GM04503 (cell line): ENCODE data around the gene RALGPS2.

Source experiments
- DNase-seq: peaks from one replicate; pipeline ENCODE4 v3.0.0-alpha.2; 2012; ENCODE audit warnings: low read depth

Gene RALGPS2

GRCh38 chr1:178724728-178725465, at the start of gene RALGPS2:
Gene RALGPS2 (plus strand): TSS chr1:178725244. CDS start chr1:178776765, 51,521 bp downstream.
- no peak for DNase-seq

DNA sequence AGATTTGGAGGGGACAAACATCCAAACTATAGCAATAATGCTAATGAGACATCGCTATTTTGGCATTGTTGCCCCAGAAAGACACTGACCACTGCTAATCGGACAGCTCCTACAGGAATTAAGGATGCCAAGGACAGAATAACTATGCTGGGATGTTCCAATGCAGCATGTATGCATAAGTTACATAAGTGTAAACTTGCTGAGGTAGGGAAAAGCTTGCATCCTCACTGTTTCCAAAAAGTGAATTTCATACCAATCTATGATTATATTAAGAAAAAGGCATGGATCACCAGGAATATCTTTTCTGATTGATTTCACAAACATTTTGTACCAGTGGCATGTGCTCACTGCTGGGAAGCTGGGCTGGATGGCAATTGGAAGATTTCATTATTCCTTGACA, 45.8 kb upstream of the RALGPS2 start:
- DNase-seq, result no peak

DNA sequence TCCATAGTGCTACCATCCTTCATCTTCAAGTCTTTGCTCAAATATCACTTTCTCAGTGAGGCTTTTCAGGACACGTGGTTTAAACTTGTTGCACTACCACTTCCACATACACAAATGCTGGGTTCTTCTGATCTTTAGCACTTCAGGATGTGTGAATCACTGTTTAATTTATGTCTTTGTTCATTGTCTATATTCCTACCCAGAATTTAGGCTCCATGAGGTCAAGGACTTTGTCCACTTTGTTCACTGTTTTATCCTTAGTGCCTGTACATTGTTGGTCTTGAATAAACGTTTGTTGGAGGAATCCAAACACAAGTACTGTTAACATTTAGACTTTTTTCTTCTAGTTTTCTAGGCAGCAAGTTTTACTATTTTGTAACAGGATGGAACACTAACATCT, 42.6 kb upstream of the RALGPS2 start:
- DNase-seq, result no peak

GRCh38 chr1:178682886-178683285, 42.2 kb upstream of the RALGPS2 start:
- DNase-seq, result no peak

DNA sequence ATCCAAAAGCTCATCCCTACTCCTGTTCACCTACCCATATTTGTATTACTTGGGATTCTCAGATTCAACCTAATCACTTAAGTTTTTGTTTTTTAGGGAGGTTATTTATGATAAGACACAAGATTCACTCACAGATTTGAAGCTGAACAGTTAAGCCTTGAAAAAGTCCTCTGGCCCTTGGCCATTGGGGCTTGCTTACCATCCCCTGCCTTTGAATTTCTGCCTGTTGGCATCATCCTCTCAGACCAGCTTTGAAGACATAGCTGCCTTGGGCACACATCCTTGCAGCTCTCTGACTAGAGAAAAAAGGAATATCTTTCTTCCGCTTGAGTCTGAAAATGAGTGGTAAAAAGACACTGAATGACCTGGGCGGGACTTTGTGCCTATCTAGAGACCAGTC, 41.8 kb upstream of the RALGPS2 start:
- no peak for DNase-seq

DNA sequence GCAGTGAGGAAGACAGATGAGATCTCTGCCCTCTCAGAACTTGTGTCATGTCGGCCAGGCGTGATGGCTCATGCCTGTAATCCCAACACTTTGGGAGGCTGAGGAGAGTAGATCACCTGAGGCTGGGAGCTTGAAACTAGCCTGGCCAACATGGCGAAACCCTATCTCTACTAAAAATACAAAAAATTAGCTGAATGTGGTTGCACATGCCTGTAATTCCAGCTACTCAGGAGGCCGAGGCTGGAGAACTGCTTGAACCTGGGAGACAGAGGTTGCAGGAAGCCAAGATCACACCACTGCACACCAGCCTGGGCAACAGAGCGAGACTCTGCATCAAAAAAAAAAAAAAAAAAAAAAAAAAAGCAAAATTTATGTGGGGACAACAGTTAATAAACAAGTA, 40.9 kb upstream of the RALGPS2 start:
- DNase-seq, result no peak

- peak; percentile 89 for DNase-seq
Measured at GRCh38 chr1:178684542-178685000, 40.5 kb upstream of the RALGPS2 start.

DNA sequence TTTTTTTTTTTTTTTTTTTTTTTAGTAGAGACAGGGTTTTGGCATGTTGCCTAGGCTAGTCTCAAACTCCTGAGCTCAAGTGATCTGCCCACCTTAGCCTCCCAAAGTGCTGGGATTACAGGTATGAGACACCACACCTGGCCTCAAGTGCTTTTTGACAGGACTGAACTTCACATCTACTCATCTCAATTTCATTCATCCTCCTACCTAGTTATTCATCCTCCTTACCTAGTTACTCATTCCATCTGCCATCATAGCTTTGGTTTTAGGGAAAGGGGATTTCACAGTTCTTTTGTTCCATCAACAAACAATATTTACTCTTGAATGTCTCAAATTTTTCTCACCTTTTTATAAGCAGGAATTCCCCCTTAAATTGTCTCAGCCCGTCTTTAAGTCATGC, 38.6 kb upstream of the RALGPS2 start:
- no peak for DNase-seq

GRCh38 chr1:178688244-178688643, 36.8 kb upstream of the RALGPS2 start:
- DNase-seq, result peak; percentile 28

- DNase-seq, result no peak
Measured at GRCh38 chr1:178689769-178690168, 35.3 kb upstream of the RALGPS2 start.

GRCh38 chr1:178690496-178690895, 34.5 kb upstream of the RALGPS2 start:
- no peak for DNase-seq

DNA sequence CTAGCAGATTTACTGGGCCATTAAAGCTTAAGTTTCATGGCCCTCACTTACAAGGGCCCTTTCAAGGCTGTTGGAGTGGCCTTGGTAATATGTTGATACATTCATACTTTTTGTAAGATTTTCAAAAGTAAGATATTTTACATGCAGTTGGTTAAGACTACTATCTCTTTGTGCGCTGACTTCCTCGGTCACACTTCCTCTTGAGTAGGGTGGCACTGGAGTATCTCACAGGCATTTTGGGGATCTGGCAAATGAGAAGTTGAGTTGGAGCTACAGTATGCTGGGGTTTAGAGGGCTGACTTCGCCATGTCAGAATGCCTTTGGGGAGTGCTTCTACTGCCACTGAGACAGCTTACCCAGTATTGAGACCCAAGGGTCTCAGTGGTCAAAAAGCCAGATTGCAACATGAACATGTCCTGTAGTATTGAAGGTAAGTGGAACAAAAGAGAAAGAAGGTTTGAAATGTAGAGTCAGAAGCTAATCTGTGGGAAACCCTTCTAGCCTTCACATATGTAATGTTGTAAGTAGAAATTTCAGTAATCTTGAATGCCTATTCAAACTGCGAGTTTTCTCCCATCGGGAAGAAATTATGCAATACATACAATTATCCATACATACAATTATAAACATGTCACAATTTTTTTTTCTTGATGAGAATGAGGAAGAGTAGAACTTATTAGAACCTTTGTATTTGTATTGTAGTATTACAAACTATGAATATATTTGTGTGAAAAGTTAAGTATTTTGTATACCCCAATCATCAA, 32.3 kb upstream of the RALGPS2 start:
- no peak for DNase-seq

- DNase-seq, result no peak
Measured at GRCh38 chr1:178693366-178693765, 31.7 kb upstream of the RALGPS2 start.

DNA sequence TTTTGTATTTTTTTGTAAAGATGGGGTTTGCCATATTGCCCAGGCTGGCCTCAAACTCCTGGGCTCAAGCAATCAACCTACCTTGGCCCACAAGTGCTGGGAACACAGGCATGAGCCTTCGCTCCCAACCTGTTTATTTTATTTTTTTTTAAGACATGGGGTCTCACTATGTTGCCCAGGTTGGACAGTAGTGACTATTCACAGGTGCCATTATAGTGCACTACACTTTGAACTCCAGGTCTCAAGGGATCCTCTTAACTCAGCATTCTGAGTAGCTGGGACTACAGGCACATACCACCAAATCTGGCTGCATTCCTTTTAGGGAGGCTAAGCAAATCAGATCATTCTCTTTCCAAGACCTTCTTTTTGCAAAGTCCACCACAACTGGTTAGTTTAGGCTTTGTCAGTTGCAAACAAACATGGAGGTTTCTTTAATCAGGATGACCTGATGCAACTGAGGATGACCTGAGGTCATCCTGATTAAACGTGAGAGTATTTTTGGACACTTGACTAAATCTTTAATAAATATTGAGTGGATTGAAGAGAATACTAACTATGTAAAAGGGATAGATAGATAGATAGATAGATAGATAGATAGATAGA, 30.0 kb upstream of the RALGPS2 start:
- no peak for DNase-seq

- DNase-seq, result no peak
Measured at GRCh38 chr1:178702146-178702545, 22.9 kb upstream of the RALGPS2 start.

DNA sequence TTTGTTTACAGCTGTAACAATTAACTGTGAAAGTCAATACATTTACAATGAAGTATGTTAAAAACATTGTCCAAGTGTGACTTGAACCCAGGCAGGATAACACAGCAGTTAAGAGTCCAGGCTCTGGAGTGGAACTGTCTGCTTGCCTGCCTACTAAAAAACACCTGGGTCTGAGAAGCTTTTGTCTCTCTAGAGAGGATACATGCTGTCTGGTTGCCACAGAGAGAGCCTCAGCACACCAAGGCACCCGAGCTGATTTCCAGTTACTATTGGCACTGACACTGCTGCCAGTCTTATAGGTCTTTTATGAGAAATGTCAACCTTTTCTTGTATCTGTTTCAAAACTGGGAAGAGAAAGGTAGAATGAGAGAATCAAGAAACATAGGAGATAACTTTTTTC, 20.2 kb upstream of the RALGPS2 start:
- no peak for DNase-seq

DNA sequence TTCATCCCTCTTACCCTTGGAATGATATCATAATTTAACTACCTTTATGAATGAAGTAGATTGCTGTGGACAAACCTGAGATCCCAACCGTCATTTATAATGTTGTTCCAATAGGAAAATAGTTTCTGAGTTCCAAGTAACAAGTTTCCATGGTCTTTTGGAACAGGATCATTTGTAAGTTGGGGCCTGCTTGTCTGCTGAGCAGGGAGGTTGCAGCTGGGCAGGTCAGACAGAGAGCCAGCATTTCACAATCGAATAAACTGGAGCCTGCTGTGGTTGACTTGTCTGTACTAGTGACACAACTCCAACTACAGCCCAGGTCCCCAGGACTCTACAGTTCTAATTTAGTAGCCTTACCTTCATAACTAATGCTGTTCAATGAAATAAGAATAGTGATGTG, 18.6 kb upstream of the RALGPS2 start:
- DNase-seq, result no peak

DNA sequence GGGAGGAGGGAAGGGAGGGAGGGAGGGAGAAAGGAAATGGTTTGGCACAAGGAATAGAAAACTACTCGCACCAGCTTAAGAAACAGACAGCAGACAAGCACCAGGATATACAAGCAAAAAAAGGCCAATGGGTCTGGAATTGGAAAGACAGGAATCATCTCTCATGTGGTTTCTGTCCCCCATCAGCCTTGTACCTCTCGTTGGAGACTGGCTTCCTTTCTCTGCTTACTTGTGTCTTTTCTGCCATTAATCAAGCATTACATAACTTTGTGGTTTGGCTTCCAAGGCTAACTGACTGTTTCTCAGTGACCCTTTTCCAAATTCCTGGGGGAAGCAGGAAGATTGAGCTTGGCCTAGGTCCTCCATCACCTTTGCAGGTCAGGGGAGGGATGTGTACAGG, 11.8 kb upstream of the RALGPS2 start:
- no peak for DNase-seq

DNA sequence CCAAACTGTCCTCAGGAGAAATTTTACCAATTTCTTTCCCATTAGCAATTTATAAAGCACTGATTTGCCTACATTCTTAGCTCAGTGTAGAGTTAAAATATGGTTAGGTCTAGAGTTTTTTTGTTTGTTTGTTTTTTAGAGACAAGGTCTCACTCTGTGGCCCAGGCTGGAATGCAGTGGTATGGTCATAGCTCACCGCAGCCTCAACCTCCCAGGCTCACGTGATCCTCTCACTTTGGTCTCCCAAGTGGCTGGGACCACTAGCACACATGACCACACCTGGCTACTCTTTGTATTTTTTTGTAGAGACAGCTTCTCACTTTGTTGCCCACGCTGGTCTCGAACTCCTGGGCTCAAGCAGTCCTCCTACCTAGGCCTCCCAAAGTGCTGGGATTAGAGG, 10.6 kb upstream of the RALGPS2 start:
- no peak for DNase-seq

DNA sequence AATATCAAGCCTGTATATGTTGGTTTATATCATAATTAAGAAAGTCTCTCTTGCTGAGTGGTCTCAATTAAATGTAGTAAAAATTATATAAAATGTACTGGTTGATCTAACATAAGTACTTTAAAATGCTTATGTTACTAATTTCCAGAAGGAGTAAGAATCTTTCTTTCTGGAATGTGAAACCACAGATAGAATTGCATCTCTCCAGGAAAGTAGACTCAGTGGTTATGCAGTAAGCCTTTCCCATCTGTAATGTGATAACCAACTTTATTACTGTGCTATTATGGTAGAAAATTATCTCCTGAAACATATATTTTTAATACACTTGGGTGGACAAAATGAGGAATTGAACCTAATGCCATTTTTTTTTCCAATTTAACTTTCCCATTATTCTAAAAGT, 8.9 kb upstream of the RALGPS2 start:
- no peak for DNase-seq

DNA sequence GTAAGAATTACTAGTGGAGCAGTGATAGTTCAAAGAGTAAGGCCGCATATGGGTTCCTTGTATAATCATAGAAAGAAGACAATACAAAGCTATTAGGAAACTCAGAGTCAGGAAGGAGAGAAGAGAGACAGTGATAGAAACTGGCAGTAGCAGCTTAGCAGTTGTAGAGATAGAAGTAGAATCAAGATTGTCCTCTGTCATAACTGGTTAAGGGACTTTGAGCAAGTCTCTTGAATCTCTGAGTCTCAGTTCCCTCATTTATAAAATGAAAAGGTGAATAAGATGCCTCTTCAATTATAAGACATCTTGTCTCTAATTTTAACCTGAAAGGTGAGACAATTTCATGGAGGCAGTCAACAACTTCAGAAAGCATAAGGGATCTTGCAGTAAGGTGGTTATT, 6.5 kb upstream of the RALGPS2 start:
- DNase-seq, result no peak

DNA sequence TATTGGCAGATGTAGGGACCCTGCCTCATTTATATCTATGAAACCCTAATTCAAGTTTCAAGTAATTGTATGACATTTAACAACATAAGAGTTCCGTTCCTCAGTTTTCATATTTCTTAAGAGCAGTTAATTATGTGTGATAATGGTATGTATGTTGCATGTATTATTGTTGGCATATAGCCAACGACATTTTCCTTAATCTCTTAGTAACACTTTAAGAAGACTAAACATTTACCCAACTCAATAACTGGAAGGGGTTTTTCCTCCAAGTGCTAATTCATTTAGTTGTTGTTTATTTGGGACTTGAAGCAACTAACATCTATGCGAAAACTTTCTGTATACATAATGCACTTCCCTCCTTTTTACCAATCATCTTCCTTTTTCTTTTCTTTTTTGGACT, 1.5 kb upstream of the RALGPS2 start:
- no peak for DNase-seq

GRCh38 chr1:178724376-178724727, 692 bp upstream of the RALGPS2 start:
- DNase-seq, result no peak
